ENCODE results near the gene OSER1.
A peak's percentile ranks its signal among the peaks of the same experiment; 100 is the strongest.
"Not testable (repeated sequence)": the region's sequence is repeated elsewhere in the genome, so short reads cannot be mapped to it uniquely, and the experiment has no call there.

Gene OSER1

DNA sequence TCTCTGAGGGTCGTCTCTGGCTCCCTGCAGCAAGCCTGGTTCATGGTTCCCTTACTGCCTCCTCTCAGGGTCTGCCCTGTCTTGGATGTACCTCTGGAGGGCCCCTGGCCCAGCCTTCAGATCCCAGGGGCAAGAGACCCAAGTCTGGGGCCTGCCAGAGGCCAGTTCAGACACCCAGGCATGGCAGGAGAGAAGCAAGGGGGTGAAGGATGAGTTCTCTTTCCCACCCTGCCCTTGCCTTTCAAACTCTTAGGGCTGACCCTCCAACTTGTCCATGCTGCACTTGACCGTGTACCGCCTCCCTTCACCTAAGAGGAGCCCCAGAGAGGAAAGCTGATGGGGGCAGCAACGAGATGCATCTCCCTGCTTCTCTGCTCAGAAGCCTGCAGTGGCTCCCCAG lies 40.7 kb upstream of the OSER1 start:
- no peak overlapping the region for H3K4me3 ChIP-seq (ENCODE audit: low read depth, low read length)
- TF ChIP-seq, protein P1, sequence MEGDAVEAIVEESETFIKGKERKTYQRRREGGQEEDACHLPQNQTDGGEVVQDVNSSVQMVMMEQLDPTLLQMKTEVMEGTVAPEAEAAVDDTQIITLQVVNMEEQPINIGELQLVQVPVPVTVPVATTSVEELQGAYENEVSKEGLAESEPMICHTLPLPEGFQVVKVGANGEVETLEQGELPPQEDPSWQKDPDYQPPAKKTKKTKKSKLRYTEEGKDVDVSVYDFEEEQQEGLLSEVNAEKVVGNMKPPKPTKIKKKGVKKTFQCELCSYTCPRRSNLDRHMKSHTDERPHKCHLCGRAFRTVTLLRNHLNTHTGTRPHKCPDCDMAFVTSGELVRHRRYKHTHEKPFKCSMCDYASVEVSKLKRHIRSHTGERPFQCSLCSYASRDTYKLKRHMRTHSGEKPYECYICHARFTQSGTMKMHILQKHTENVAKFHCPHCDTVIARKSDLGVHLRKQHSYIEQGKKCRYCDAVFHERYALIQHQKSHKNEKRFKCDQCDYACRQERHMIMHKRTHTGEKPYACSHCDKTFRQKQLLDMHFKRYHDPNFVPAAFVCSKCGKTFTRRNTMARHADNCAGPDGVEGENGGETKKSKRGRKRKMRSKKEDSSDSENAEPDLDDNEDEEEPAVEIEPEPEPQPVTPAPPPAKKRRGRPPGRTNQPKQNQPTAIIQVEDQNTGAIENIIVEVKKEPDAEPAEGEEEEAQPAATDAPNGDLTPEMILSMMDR (conservative IDR thresholded peaks at IDR 0.05; ENCODE audit: low read depth, low read length), result no peak
- DNase-seq (ENCODE audit: low read depth), result no peak

GRCh38 chr20:44248410-44248759 lies 37.8 kb upstream of the OSER1 start:
- no peak overlapping the region for H3K4me3 ChIP-seq (ENCODE audit: low read depth, low read length)
- TF ChIP-seq, protein P1 (conservative IDR thresholded peaks at IDR 0.05; ENCODE audit: low read depth, low read length), result no peak
- no peak for DNase-seq (ENCODE audit: low read depth)

- no peak overlapping the region for H3K4me3 ChIP-seq (ENCODE audit: low read depth, low read length)
- TF ChIP-seq, protein P1 (conservative IDR thresholded peaks at IDR 0.05; ENCODE audit: low read depth, low read length), result peak; percentile 52
- peak; percentile 32 for DNase-seq (ENCODE audit: low read depth)
These were observed 37.2 kb upstream of the OSER1 start for GRCh38 chr20:44247586-44248409.

GRCh38 chr20:44247131-44247571 lies 36.6 kb upstream of the OSER1 start, which contains the start of gene GDAP1L1:
Gene GDAP1L1 (plus strand): TSS chr20:44247308. CDS start chr20:44247335, 27 bp downstream.
- TF ChIP-seq, protein P1 (conservative IDR thresholded peaks at IDR 0.05; ENCODE audit: low read depth, low read length), result no peak
- no peak within 1 kb of the TSS for H3K4me3 ChIP-seq (ENCODE audit: low read depth, low read length)
- DNase-seq (ENCODE audit: low read depth), result no peak

DNA sequence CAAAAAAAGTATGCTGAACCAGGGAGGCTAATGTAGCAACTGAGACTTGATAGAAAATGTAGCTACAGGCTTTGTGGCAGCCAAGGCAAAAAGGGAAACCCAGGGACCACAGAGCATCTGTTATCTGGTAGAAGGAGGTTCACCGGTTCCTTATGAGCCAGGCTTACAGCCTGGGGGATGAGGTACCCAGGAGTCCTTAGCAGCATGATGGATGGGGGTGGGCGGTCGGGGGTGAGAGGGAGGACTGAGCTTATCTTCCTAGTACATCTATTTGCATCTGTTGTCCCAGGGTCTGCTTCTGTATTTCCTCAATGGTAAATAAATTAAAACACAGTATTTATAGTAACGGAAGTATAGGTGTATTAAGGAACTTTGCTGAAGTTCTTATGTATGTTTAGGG lies 35.4 kb upstream of the OSER1 start:
- DNase-seq (ENCODE audit: low read depth), result no peak
- TF ChIP-seq, protein P1 (conservative IDR thresholded peaks at IDR 0.05; ENCODE audit: low read depth, low read length), result no peak
- H3K4me3 ChIP-seq (ENCODE audit: low read depth, low read length), result no peak overlapping the region

GRCh38 chr20:44241796-44242195 lies 31.2 kb upstream of the OSER1 start:
- TF ChIP-seq, protein P1 (conservative IDR thresholded peaks at IDR 0.05; ENCODE audit: low read depth, low read length), result no peak

GRCh38 chr20:44236840-44237239 lies 26.3 kb upstream of the OSER1 start:
- not testable (repeated sequence) for DNase-seq (ENCODE audit: low read depth); H3K4me3 ChIP-seq (ENCODE audit: low read depth, low read length)

More at GRCh38 chr20:44241796-44242195, 31.2 kb upstream of the OSER1 start:
- H3K4me3 ChIP-seq (ENCODE audit: low read depth, low read length), result no peak overlapping the region
- no peak for DNase-seq (ENCODE audit: low read depth)

Measured in choroid plexus epithelial cell (primary cell).